ENCODE results near the gene ZNF423.

The ZNF423 gene

DNA sequence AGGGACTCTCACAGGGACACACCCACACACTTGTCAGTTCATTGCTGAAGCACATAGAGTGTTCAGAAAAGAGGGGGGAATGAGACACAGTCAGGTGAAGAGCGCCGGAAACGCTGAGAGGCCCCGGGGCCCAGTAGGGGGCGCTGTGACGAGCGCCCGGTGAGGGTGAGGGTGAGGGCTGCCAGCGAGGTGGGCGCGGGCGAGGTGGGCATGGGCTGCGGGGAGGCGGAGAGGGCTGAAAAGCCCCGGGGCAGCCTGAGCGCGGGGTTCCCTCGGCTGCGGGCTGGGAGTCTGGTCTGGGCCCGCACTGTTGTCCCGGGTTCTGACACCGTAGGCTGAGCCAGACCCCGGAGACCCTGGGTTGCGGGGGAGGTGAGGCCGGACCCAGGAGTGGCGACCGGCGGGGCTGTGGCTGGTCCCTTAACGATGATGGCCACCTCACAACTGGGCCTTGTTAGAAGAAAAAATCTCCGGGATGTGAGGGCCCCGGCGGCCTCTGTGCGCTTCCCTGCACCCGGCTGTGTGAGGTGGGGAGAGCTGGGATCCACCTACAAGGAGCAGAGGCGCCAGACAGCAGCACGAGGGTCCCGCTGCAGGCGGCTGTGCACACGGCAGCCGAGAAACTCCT is 390.9 kb downstream of the ZNF423 start:
- DNase-seq = no peak

DNA sequence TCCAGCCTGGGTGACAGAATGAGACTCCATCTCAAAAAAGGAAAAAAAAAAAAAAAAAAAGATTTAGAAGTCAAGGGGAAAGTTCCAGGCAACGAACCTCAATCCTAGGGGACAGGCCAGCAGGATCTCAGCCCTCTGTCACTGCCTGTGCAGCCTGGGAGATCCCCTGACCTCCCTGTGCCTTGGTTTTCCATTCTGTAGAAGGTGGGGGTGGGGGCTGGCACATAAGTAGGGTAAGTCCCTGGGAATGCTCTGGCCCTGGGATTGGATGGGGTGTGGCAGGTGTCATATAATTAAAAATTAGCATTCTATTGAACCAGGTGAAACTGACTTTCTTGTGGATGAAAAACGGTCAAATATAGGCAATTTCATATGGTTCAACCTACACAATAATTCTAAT is 391.8 kb downstream of the ZNF423 start:
- DNase-seq = no peak

DNA sequence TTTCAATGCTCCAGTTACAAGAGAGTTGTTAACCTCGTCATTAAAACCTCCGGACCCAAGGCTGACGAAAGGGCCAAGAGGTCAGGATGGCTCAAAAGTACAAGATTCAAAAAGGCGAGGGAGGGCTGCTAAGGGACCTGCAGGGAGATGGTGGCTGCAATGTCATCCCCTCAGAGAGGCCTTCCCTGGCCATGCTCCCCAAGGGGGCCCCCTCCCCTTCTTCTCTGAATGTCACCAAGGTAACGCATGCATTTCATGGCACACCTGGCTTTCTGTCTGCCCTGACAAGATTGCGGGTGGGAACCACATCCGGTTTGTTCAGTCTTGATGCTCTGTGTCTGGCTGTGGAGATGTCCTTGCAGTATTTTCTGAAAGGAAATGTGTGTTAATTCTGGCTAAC is 392.4 kb downstream of the ZNF423 start:
- no peak for DNase-seq

DNA sequence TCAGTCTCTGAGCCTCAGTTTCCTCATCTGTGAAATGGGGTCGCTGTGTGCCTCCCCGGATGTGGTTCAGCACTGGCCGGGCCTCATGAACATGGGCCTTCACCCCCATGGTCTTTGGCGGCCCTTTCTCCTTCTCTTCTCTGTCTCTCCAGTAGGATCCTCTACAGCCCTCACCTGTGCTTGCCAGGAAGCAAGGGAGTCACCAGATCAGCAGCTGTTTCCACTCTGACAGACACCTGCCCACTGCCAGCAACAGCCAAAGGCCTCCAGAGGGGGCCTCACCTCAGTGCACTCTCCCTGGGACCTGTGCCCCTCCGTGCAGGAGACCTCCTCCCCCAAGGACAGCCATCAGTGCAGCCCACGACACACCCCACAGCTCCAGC is 392.9 kb downstream of the ZNF423 start:
- no peak for DNase-seq

DNA sequence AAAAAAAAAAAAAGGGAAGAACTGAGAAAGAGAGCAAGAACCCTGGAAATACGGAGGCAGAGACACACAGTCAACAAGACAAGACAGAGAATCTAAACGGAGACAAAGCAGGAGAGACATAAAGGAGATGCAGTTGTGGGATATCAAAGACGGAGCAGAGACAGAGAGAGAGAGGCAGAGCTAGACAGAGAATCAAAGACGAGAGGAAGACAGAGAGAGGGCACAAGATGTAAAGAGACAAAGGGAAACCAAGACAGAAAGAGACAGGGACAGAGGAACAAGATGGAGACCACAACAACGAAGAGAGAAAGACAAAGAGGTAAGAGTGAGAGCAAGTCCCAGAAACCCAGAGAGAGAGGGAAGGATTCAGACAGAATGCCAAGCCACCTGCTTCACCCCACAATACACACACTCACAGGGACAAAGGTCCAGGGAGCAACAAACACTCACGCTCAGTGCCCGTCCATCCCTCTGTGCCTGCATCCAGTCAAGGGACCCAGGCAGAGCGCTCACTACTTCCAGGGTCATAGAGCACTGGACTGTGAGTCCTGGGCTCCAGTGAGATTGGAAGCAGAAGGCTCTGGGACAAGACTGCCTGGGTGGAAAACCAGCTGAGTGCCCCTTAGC is 393.4 kb downstream of the ZNF423 start:
- no peak for DNase-seq

DNA sequence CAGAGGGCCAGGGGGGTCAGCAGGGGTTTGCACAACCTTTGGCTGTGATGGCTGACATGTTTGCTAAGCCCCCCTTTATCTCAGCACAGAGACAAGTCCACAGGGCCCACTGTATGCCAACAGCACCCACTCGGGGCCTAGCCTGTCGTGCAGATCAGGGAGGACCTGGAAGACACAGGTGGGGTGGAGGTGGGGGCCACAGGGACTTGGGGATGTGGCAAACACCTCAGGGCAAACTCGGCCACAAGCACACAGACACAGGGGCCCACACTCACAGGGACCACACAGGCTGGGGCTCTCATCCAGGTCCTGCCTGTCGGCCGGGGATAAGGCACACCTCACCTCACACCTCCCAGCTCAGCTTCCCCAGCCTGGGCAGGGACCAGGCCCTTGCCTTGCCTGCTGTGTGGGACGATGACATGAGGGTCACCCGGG is 394.4 kb downstream of the ZNF423 start:
- DNase-seq = no peak

GRCh38 chr16:49460786-49461470 is 395.0 kb downstream of the ZNF423 start:
- no peak for DNase-seq

DNA sequence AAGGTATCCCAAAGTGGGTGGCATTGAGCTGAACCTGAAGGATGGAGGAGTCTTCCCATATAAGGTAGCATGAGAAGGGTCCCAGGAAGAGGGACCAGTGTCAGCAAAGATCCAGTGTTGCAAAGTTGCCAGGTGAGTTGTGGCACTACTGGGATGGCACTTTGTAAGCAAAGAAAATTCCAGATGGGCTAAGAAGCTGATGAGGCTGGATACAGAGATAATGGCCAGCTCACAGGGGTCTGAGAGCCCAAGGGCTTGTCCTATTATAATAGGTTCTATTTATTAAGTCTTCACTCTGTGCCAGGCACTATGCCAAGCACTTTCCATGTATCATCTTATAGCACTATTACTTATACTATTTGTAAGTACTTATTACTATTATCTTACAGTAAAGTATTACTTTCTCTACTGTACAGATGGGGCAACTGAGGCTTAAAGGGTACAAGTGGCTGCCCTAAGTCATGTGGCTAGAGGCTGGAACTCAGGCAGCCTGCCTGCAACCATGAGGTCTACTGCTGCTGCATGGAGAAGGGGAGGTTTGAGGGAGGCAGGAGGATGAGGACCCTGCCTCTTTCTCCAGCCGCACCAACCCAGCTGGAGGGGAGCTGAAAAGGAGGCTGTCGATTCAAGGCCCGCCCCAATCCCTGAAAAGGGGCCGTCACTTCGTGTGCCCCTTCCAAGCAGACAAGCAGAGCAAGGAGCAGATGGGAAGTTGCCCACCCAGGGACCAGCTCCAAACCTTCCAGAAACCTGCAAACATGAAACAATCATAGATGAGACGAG is 395.8 kb downstream of the ZNF423 start:
- no peak for DNase-seq

DNA sequence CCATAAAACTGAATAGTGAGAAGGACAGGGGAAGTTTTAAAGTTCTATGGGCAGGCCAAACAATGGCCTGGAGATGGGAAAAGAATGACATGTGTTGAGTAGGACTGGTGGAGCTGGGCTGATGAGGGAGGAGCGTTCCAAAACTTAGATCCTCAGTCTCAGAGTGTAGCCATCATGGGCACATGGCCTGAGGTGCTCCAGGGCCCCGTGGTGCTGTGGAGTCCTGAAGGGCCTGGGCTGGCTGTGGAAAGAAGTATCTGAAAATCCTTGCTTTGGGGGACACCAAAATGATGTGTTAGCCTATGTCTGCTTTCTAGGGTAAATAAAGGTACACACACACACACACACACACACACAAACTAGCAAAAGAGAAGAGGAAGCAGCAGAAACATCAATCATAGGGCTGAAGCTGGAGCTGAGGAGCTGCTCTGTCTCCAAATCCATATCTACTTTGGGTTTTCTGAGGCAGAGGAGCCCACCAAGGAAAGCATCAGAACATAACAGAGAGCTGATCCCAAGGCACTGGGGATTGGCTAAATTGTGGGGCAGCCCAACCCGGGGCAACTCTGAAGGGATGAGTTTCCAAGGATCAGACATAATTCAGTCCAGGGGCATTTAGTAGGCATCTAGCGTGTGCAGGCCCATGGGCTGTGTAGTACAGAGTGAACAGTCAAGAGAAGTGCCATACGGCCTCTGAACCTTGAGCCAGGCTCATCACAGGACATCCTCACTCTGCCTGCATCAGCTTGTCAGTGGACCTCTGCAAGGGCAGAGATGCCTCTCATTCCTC is 397.1 kb downstream of the ZNF423 start:
- DNase-seq = no peak

DNA sequence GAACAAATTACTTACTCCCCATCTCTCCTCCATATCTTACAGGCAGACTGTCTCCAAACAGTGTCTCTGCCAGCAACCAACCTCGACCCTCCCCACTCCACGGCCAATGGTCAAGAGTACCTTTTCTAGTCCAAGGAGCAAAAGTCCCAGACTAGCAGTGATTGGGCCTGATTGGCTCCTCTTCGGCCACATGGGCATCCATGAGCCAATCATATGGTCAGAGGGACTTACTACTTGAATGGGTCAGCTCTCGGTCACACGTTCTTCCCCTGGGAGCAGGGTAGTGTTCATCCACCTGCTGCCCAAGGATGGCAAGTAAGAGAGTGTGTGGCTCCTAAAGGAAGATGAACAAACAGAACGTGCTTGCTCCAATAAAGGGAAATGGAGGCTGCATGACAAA is 397.7 kb downstream of the ZNF423 start:
- DNase-seq = no peak

DNA sequence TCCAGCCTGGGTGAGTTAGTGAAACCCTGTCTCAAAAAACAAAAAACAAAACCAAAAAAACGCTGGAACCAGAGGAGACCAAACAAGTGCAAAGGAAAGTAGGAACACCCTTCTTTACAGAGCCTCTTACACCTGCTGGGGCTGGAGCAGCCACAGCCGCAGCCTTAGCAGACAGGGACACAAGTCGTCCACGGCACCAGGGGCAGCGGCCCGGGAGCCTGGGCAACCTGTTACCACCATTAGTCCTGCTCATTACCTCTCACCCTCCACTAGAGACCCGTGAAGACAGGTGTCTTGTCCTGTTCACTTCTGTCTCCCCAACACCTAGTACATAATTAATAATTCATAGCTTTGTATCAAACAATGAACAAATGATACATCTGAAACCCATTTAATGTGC is 398.7 kb downstream of the ZNF423 start:
- no peak for DNase-seq

- DNase-seq = no peak
Measured at GRCh38 chr16:49456763-49457162, 399.1 kb downstream of the ZNF423 start.

DNA sequence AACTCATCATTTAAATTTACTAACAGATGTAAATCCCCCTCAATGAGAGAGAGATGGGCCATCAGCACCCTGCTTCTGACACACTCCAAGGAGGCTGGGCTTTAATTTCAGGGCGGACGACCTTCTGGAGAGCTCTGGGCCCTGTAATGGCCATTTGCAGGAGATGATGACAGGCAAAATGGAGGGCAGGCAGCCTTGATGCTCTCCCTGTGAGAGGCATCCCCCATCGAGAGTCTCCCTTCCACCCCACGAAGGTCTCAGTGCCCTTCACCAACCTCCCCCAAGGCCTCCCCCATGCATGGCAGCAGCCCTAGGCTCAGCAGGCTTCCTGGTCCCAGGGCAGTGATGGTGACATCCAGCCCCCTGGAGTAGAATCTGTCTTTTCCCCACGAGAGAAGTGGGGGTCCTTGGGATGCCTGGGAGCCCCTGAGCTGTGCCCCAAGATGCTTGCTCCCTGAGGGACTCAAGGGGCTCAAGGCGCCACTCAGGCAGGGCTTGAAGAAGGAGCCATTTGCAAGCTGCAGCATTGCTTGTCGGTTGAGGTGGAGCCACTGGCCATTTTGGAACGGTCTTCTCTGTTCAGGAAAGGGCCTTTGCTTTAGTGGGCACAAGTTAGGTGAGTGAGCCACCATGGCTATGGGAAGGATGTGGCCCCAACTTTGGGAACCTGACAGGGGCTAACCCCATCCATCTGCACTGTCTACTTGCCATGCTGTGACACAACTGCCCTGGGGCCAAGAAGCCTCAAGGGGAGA is 399.7 kb downstream of the ZNF423 start:
- DNase-seq = no peak

- DNase-seq = no peak
Measured at GRCh38 chr16:49455181-49455990, 400.5 kb downstream of the ZNF423 start.

DNA sequence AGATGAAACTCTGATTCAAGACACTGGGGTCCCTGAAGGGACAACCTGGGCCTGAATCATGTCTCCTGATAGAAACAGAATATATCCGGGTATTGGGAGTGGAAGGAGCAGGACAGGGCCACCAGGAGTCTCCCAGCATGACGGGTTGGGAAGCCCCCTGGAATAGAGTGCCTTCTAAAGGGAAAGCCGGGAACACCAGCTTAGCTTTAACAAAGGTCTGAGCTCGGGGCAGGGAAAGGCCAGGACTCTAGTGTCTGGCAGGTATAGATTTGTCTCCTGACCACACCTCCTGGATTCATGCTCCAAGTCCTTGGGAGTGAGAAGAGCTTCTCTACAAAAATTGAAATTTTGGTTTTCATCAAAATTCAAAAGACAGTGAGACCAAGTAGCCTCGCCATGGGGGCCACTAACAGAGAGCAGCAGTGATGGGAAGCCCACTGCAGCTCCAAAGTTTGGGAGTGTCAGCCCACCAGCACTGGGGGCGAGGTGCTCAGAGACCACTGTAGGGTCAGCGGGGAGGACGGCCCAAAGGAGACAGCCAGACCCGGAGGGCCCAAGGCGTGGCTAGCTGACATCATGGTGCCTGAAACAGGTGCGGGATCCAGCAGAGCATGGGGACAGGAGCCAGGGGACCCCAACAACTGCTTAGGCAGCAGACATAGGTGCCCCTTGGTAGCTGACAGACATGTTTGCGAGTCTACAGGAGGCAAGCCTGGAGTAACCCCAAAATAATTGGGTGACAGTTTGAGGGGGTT is 401.3 kb downstream of the ZNF423 start:
- DNase-seq = no peak

DNA sequence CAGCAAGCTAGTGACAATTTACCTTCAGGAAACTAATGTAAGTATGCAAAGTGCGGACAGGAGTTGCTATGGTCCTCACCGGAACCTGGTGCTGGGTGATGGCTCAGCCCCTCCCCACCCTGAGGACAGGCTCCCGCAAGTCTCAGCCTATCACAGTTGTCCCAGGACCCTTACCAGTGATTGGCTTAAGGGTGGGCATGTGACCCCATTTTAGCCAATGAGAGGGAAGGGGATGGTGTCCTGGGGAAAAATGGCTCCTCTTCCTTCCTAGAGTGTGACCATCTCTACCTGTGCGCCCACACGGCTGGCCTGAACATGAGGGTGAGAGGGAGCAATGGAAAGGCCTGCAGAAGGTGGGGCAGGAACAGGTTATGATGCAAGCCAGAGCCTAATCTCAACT is 401.9 kb downstream of the ZNF423 start:
- DNase-seq = no peak

DNA sequence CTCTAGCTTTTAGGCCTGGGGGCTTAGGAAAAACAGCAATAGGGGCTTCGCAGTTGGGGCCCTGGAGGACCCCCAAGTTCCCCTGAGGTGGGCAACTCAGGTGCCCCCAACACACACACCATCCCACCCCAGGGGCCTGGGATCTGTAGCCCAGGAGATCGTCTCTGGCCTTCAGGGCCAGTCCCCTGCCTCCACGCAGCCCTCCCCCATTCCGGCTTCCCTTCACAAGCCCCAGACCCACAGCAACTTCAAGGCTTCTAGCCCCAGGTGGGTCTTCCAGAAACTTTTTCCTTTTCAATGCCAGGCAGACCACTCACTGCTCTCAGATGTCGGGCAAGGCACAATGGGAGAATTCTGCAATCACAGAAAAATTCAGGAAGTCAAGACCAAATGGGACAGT is 402.9 kb downstream of the ZNF423 start:
- DNase-seq = no peak

DNA sequence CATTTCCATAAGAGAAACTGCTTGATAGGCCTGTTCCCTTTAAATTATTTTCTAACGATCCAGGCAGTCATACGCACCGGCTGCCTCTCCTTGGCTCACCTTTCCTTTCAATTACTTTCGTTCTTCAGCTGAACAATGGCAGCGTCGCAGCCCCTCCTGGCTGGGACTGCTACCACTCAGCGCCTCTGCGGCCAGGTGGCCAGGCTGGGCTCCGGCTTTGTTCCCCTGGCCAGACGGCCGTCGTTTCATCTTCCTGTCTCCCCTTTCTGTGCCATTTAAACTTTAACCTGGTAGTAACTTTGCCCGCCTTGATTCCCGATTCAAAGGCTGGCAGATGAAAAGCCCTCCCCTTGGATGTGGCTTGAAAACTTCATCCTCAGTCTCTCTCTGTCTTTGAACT is 403.3 kb downstream of the ZNF423 start:
- DNase-seq = no peak

- DNase-seq = no peak
Measured at GRCh38 chr16:49452108-49452507, 403.8 kb downstream of the ZNF423 start.

DNA sequence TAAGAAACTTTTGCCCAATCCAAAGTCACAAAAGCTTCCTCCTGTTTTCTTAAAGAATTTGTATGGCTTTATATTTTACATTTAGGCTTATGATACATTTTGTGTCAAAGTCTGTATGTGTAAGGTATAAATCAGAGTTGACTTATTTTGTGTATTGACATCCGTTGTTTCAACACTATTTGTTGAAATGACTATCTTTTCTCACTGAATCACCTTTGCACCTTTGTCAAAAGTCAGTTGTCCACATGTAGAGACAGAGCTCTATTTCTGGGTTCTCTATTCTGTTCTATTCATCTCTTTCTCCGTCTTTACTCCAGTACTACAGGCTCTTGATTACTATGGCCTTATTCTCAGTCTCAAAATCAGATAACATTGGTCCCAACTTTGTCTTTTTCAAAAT is 409.1 kb downstream of the ZNF423 start:
- DNase-seq = no peak
